Measurements from ENCODE around the gene MGAT3. TPM values are rescaled to one million over a fixed set of nuclear protein-coding genes. Genes with fewer than 3 reads are reported as not detected.
A peak's percentile ranks its signal among the peaks of the same experiment; 100 is the strongest.

The MGAT3 gene
- total RNA-seq, 2 experiments from 2014 or later, result 0.90 to 1.9 TPM

DNA sequence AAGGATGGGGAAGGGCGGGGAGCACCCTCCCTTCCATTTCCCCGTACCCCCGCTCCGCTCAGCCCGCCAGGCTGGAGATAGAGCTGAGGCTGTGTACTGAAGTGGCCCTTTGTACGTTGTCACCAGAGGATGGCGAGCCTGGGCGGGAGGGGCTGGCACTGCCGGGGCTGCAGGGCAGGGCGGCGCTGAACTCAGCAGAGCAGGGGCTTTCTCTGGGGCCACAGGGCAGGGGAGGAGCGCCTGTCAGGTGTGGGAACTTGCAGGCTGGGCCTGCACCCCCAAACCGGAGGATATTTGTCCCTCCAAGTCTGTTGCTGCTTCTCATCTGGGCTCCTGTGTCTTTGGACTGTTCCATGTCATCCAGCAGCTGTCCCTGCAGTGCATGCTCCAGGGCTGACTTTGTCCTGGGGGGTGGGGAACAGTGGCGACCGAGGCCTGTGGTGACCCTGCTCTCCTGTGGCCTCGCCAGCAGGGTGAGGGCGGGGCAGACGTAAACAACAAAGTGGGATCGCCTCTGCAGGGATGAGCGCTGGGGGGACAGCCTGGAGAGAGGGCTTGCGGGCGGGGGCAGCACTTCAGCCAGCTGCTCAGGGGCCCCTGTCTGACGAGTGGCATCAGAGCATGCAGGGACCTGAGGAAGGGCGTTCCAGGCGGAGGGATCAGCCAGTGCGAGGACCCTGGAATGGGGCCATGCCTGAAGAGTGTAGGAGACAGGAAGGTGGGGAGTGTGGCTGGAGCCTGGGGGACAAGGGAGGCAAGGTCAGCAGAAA is 13.1 kb downstream of the MGAT3 start:
- no peak overlapping the region for H3K27ac Mint-ChIP-seq
- intact Hi-C loops (cut with micrococcal nuclease), result no loop called here
- DNase-seq, result no peak
- ATAC-seq, result no peak
- ChIA-PET POLR2A (interaction anchor here (1.6 kb wide), 1 partner anchor 47 kb away, joined by 4 read pairs; no protein-coding TSS in a partner anchor), CTCF (interaction anchor here (1.4 kb wide), 1 partner anchor 26 kb away, joined by 4 read pairs; no protein-coding TSS in a partner anchor)
- H3K4me1 Mint-ChIP-seq (ENCODE audit: low read depth), result peaks cover 13% of the 10 kb centered on the region
- H3K4me3 Mint-ChIP-seq, result no peak overlapping the region
- H3K9me3 Mint-ChIP-seq, result no peaks in the 10 kb centered on the region
- no peaks in the 10 kb centered on the region for H3K36me3 Mint-ChIP-seq (ENCODE audit: low read depth)
- H3K27me3 Mint-ChIP-seq, result no peaks in the 10 kb centered on the region
- TF ChIP-seq, protein P1, sequence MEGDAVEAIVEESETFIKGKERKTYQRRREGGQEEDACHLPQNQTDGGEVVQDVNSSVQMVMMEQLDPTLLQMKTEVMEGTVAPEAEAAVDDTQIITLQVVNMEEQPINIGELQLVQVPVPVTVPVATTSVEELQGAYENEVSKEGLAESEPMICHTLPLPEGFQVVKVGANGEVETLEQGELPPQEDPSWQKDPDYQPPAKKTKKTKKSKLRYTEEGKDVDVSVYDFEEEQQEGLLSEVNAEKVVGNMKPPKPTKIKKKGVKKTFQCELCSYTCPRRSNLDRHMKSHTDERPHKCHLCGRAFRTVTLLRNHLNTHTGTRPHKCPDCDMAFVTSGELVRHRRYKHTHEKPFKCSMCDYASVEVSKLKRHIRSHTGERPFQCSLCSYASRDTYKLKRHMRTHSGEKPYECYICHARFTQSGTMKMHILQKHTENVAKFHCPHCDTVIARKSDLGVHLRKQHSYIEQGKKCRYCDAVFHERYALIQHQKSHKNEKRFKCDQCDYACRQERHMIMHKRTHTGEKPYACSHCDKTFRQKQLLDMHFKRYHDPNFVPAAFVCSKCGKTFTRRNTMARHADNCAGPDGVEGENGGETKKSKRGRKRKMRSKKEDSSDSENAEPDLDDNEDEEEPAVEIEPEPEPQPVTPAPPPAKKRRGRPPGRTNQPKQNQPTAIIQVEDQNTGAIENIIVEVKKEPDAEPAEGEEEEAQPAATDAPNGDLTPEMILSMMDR (IDR thresholded peaks at IDR 0.05), result no peak

DNA sequence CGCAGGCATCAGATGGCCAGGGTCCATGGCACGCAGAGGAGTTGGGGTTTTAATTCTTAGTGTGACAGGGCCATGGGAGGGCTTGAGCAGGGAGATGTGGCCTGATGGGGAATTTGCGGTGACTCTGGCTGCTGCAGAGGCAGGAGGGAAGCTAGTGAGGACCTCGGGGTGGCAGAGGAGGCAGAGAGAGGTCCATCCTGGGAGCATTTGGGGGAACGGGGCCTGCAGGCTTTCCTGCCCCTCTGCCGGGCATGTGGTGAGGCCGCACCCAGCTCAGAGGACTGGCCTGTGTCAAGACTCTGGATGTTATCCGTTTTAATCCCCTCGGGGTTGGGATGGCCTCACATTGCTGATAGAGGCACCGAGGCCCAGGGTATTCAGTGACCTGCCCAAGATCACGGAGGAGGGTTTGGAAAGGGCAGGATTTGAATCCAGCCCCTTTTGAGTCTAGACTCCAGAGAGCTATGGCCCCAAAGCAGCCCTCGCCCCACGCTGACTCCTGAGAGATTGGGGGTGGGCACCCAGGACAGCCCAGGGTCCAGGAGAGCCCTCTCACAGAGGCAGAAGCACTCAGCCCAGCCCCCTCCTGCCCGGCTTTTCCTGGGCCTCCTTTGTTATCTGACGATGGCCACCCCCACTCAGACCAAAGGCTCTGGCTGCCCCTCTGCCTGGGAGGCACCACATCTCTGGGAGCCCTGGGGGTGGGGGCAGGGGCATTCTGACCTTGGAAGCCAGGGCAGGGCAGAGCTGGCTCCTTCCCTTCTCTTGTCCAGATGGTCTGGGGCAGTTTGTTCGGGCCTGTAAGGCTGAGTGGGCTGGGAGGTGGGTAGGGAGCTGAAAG is 13.9 kb downstream of the MGAT3 start:
- Mint-ChIP-seq H3K36me3 (ENCODE audit: low read depth) (no peaks in the 10 kb centered on the region), H3K27me3 (no peaks in the 10 kb centered on the region), H3K27ac (no peak overlapping the region), H3K4me3 (no peak overlapping the region), H3K4me1 (ENCODE audit: low read depth) (peaks cover 13% of the 10 kb centered on the region), H3K9me3 (no peaks in the 10 kb centered on the region)
- DNase-seq, result no peak
- no peak for ATAC-seq
- intact Hi-C loops (cut with micrococcal nuclease), result no loop called here
- TF ChIP-seq, protein P1 (IDR thresholded peaks at IDR 0.05), result no peak
- ChIA-PET POLR2A (interaction anchor here (1.4 to 1.6 kb wide), 2 partner anchors 9 to 46 kb away, joined by 4 read pairs; no protein-coding TSS in a partner anchor), CTCF (interaction anchor here (1.0 to 1.4 kb wide), 3 partner anchors 25 to 140 kb away, joined by 3 to 4 read pairs (median 4); no protein-coding TSS in a partner anchor)

DNA sequence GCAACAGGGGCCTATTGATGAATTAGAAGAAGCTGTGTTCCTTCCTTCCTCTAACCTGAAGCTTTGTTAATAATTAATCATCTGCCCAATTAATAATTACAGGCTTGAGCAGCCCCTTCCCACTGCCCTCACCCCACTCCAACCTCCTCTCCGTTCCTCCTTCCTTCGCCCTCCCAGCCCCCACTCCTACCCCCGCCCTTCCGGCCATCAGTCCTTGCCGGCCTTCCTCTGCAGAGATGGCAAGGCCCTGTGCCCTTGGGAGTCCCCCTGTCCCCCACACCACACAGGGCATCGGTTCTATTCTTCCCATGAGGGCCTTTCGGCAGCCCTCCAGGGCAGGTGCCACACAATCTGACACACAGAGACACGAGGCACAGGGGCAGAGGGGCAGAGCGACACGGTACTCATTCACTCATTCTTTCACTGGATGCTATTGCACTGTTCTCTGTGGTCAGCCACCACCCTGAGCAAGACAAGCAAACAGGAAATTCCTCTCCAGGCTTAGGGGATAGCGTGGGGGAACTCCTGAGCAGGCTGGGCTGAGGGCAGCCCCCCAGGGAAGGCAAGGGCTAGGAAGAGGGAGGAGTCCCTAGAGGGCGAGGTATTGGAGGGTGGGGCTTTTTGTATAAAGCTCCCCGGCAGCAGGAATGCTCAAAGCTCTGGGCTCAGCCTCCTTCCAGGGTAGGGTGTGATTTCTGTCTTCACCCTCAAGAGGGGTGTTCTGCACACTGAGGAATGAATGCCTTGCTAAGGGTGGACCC is 14.7 kb downstream of the MGAT3 start:
- CTCF ChIA-PET, result interaction anchor here (1.0 to 1.4 kb wide), 4 partner anchors 11 to 141 kb away, joined by 3 to 4 read pairs (median 4); no protein-coding TSS in a partner anchor
- Mint-ChIP-seq H3K4me3 (no peak overlapping the region), H3K27ac (no peak overlapping the region), H3K9me3 (no peaks in the 10 kb centered on the region), H3K4me1 (ENCODE audit: low read depth) (peaks cover 13% of the 10 kb centered on the region), H3K36me3 (ENCODE audit: low read depth) (no peaks in the 10 kb centered on the region), H3K27me3 (no peaks in the 10 kb centered on the region)
- TF ChIP-seq, protein P1 (IDR thresholded peaks at IDR 0.05), result no peak
- POLR2A ChIA-PET, result interaction anchor here (1.4 kb wide), 1 partner anchor 10 kb away, joined by 4 read pairs; no protein-coding TSS in a partner anchor
- DNase-seq (peak; percentile 47), ATAC-seq (peak; percentile 87)
- intact Hi-C loops (cut with micrococcal nuclease), result no loop called here

DNA sequence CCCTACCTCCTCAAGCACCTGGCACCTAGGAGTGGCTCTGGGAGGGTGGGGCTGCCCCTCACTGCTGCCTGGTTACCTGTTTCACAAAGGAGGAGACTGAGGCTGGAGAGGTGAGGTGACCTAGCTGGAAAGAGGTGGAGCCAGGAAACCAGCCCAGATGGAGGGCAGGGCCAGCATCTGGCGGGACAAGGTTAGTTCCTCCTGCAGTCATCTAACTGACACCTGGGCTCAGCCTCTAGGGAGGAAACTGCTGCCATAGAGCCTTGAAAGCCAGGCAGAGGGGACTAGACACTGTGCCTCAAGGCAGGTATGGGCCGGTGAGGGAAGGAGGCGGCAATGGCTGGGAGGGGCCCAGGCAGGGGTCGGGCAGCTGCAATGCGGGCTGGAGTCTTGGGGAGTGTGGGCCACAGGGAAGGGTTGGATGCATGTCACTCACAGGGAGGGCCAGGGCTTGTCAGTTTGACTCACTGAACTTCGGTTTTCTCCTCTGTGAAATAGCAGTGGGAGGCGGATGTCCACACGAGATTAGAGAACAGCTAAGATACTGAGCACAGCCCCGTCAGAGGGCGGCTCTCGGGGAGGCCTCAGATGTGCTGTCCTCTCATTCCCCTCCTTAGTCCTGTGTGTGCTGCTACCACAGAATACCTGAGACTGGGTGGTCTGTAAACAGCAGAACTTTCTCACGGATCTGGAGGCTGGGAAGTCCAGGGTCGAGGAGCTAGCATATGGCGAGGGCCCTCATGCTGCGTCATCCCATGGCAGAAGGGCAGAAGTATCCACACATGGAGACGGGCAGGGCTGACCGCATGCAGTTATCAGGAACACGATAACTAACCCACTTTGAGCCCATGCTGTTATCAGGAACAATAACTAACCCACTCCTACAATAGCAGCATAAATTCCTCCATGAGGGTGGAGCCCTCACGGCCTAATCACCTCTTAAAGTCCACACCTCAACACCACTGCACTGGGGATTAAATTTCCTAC is 16.1 kb downstream of the MGAT3 start:
- Mint-ChIP-seq H3K27ac (no peak overlapping the region), H3K27me3 (no peaks in the 10 kb centered on the region), H3K4me3 (no peak overlapping the region), H3K9me3 (no peaks in the 10 kb centered on the region), H3K4me1 (ENCODE audit: low read depth) (peaks cover 13% of the 10 kb centered on the region), H3K36me3 (ENCODE audit: low read depth) (no peaks in the 10 kb centered on the region)
- intact Hi-C loops (cut with micrococcal nuclease), result no loop called here
- POLR2A ChIA-PET, result interaction anchor here (0.6 to 1.0 kb wide), 2 partner anchors 37 to 46 kb away, joined by 3 to 7 read pairs; no protein-coding TSS in a partner anchor
- CTCF ChIA-PET, result interaction anchor here (1.2 kb wide), 1 partner anchor 10 kb away, joined by 3 read pairs; no protein-coding TSS in a partner anchor
- no peak for DNase-seq
- TF ChIP-seq, protein P1 (IDR thresholded peaks at IDR 0.05), result no peak
- no peak for ATAC-seq

Data from activated CD8-positive, alpha-beta T cell treated with anti-CD3 and anti-CD28 coated beads for 36 hours (primary cell).